RWPE2 (cell line): ENCODE data around the gene MT1X.

Experiments used
- ATAC-seq: fragments of 200-7000 bp; cut with Tn5 transposase; 3 replicates; pipeline ENCODE4 v1.9.1; 2021; ENCODE audit warnings: low read depth
- DNase-seq: peaks from one replicate; pipeline ENCODE4 v3.0.0-alpha.2; 2020; ENCODE audit warnings: low spot score
- H3K27ac ChIP-seq: fragments of 450-650 bp; 2 replicates; pipeline ENCODE4 v1.5.1; 2017; ENCODE audit warnings: mild to moderate bottlenecking; ENCODE audit not compliant: poor library complexity, severe bottlenecking
- H3K27me3 ChIP-seq: fragments of 250-450 bp; sonication (Bioruptor Pico); 2 replicates; pipeline ENCODE4 v1.5.1; 2021; ENCODE audit warnings: mild to moderate bottlenecking, moderate library complexity; ENCODE audit not compliant: insufficient read depth, poor library complexity, severe bottlenecking
- H3K36me3 ChIP-seq: fragments of 250-450 bp; sonication (Bioruptor Pico); 2 replicates; pipeline ENCODE4 v1.5.1; 2020; ENCODE audit warnings: low read depth, mild to moderate bottlenecking, moderate library complexity
- H3K4me1 ChIP-seq: fragments of 250-450 bp; sonication (Bioruptor Pico); 2 replicates; pipeline ENCODE4 v1.5.1; 2021; ENCODE audit warnings: mild to moderate bottlenecking, moderate library complexity; ENCODE audit not compliant: insufficient read depth, poor library complexity, severe bottlenecking
- H3K4me3 ChIP-seq: fragments of 250-450 bp; sonication (Bioruptor Pico); 2 replicates; pipeline ENCODE4 v1.5.1; 2021; ENCODE audit warnings: mild to moderate bottlenecking, moderate library complexity; ENCODE audit not compliant: severe bottlenecking
- H3K9me3 ChIP-seq: fragments of 250-450 bp; sonication (Bioruptor Pico); 2 replicates; pipeline ENCODE4 v1.5.1; 2021; ENCODE audit warnings: mild to moderate bottlenecking, moderate library complexity; ENCODE audit not compliant: severe bottlenecking
- CTCF ChIP-seq: fragments of 450-650 bp; IDR thresholded peaks from one replicate; pipeline ENCODE4 v1.5.1; 2017; ENCODE audit warnings: mild to moderate bottlenecking, moderate library complexity; ENCODE audit not compliant: poor library complexity, severe bottlenecking

MT1X gene

DNA sequence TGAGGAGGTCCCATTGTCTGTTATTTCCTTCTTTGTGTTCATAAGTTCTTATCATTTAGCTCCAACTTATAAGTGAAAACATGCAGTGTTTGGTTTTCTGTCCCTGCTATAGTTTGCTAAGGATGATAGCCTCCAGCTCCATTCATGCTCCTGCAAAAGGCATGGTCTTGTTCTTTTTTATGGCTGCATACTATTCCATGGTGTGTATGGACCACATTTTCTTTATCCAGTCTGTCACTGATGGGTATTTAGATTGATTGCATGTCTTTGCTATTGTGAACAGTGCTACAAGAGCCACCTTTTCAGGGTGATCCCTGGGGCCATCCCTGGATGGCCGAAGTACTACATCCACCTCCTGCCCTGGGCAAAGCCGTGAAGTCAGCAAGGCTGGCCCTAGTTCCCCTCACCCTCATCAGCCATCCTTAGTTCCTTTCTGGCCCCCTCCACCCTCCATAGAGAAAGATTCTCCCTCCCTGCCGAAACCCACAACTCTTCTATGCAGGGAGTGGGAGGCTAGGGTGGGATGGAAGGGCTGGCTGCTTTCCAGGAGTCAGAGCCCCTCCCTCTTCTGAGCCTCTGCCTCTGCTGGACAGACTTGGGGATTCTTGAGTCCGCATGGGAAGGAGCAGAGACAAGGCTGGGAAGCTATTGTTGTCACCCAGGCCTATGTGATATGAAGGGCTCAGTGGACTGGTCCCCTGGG, 8.3 kb downstream of the MT1X start:
- Histone ChIP-seq H3K4me3 (no peak overlapping the region), H3K4me1 (peaks cover 25% of the 10 kb centered on the region), H3K36me3 (peaks cover 14% of the 10 kb centered on the region), H3K9me3 (no peaks in the 10 kb centered on the region), H3K27me3 (no peaks in the 10 kb centered on the region), H3K27ac (peak overlapping the region; percentile 74)
- ATAC-seq (no peak), DNase-seq (no peak)
- TF ChIP-seq CTCF = no peak

DNA sequence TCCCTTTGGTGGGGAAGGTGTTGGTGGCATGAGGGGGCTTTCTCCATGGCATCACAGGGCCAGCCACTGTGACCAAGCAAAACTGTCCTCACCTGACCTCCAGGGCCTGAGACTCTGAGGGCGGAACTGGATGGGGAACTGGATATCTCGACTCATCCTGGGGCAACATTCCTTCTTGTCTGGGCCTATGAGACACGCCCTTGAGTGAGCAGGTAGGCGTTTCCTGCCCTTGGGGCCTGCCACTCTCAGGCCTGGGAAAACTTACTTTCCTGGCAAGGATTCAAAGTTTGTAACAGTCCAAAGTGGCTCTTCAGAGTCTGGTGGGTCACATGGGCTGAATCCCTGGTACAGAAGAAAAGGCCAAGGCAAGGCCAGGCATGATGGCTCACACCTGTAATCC, 9.6 kb downstream of the MT1X start:
- peaks cover under 1% of the 10 kb centered on the region; the same call in 1 of the 2 replicates for H3K36me3 ChIP-seq
- no peak overlapping the region for H3K4me3 ChIP-seq
- H3K4me1 ChIP-seq = peaks cover 25% of the 10 kb centered on the region
- no peaks in the 10 kb centered on the region for H3K27me3 ChIP-seq
- peak overlapping the region; percentile 74 for H3K27ac ChIP-seq
- DNase-seq = peak; percentile 95
- TF ChIP-seq CTCF = no peak
- peak; percentile 96 for ATAC-seq
- H3K9me3 ChIP-seq = no peaks in the 10 kb centered on the region

- no peaks in the 10 kb centered on the region for H3K36me3 ChIP-seq
- no peak for DNase-seq
- ATAC-seq = no peak
- no peaks in the 10 kb centered on the region for H3K27me3 ChIP-seq
- TF ChIP-seq CTCF = no peak
- no peak overlapping the region for H3K27ac ChIP-seq
- peaks cover 20% of the 10 kb centered on the region for H3K4me1 ChIP-seq
- H3K9me3 ChIP-seq = no peaks in the 10 kb centered on the region
- H3K4me3 ChIP-seq = no peak overlapping the region
These were observed 13.0 kb downstream of the MT1X start for GRCh38 chr16:56695246-56695645.

- no peak for ATAC-seq
- H3K27ac ChIP-seq = no peak overlapping the region
- no peak overlapping the region for H3K4me3 ChIP-seq
- H3K4me1 ChIP-seq = peaks cover 10% of the 10 kb centered on the region
- no peak for DNase-seq
- no peaks in the 10 kb centered on the region for H3K9me3 ChIP-seq
- TF ChIP-seq CTCF = no peak
- no peaks in the 10 kb centered on the region for H3K27me3 ChIP-seq
- H3K36me3 ChIP-seq = no peaks in the 10 kb centered on the region
These were observed 15.3 kb downstream of the MT1X start for GRCh38 chr16:56697456-56698155.

DNA sequence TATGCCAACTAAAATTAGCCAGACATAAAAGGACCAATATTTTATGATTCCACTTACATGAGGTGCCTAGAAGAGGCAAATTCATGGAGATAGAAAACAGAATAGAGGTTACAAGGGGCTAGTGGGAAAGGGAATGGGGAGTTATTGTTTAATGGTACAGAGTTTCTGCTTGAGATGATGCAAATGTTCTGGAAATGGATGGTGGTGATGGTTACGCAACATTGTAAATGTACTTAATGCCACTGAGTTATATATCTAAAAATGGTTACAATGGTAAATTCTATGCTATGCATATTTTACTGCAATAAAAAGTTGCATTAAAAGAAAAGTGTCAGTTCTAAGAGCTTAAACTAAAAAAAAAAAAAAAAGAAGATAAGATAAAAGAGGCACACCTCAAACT, 17.9 kb downstream of the MT1X start:
- Histone ChIP-seq H3K4me3 (no peak overlapping the region), H3K4me1 (peaks cover 8% of the 10 kb centered on the region), H3K27ac (peak overlapping the region; percentile 3), H3K27me3 (no peaks in the 10 kb centered on the region), H3K9me3 (no peaks in the 10 kb centered on the region), H3K36me3 (no peaks in the 10 kb centered on the region)
- ATAC-seq (no peak), DNase-seq (no peak)
- TF ChIP-seq CTCF = no peak
